Activated CD8-positive, alpha-beta memory T cell treated with anti-CD3 and anti-CD28 coated beads, Interleukin-2, amount 50 U/mL, for 24 hours (primary cell): ENCODE results near the gene TMEM200A.
"Not testable (repeated sequence)": the region's sequence is repeated elsewhere in the genome, so short reads cannot be mapped to it uniquely, and the experiment has no call there.

ENCODE experiments used
- DNase-seq: peaks from one replicate; pipeline ENCODE4 v3.0.0-alpha.2; 2020; ENCODE audit errors: extremely low read depth

The TMEM200A gene

GRCh38 chr6:130365166-130366106 is at the start of gene TMEM200A:
Gene TMEM200A (plus strand): TSS chr6:130366017. CDS start chr6:130440423, 74,406 bp downstream.
- DNase-seq = no peak

- no peak for DNase-seq
These were observed 44.9 kb upstream of the TMEM200A start for GRCh38 chr6:130320908-130321307.

GRCh38 chr6:130322673-130323268 is 43.0 kb upstream of the TMEM200A start:
- peak; percentile 6 for DNase-seq

GRCh38 chr6:130324657-130325056 is 41.2 kb upstream of the TMEM200A start:
- no peak for DNase-seq

- no peak for DNase-seq
These were observed 39.3 kb upstream of the TMEM200A start for GRCh38 chr6:130326496-130326895.

- DNase-seq = no peak
These were observed 28.3 kb upstream of the TMEM200A start for GRCh38 chr6:130337534-130337933.

- not testable (repeated sequence) for DNase-seq
These were observed 19.5 kb upstream of the TMEM200A start for GRCh38 chr6:130346324-130346723.

- no peak for DNase-seq
These were observed 11.5 kb upstream of the TMEM200A start for GRCh38 chr6:130354322-130354721.

- no peak for DNase-seq
These were observed 10.2 kb upstream of the TMEM200A start for GRCh38 chr6:130355572-130355971.

- DNase-seq = no peak
These were observed 8.4 kb upstream of the TMEM200A start for GRCh38 chr6:130357436-130357835.

GRCh38 chr6:130359736-130360135 is 6.1 kb upstream of the TMEM200A start:
- no peak for DNase-seq

GRCh38 chr6:130362128-130362527 is 3.7 kb upstream of the TMEM200A start:
- no peak for DNase-seq

GRCh38 chr6:130364224-130364780 is 1.5 kb upstream of the TMEM200A start:
- no peak for DNase-seq

GRCh38 chr6:130366107-130367005 is 539 bp downstream of the TMEM200A start:
- no peak for DNase-seq

- no peak for DNase-seq
These were observed 1.9 kb downstream of the TMEM200A start for GRCh38 chr6:130367767-130368166.

- no peak for DNase-seq
These were observed 2.8 kb downstream of the TMEM200A start for GRCh38 chr6:130368576-130368975.

- no peak for DNase-seq
These were observed 4.0 kb downstream of the TMEM200A start for GRCh38 chr6:130369831-130370230.

- DNase-seq = no peak
These were observed 6.2 kb downstream of the TMEM200A start for GRCh38 chr6:130371921-130372420.

- DNase-seq = no peak
These were observed 7.0 kb downstream of the TMEM200A start for GRCh38 chr6:130372786-130373185.

- no peak for DNase-seq
These were observed 8.2 kb downstream of the TMEM200A start for GRCh38 chr6:130373992-130374391.

GRCh38 chr6:130376936-130377335 is 11.1 kb downstream of the TMEM200A start:
- DNase-seq = no peak
